ENCODE data around the gene CGNL1.

CGNL1 gene

DNA sequence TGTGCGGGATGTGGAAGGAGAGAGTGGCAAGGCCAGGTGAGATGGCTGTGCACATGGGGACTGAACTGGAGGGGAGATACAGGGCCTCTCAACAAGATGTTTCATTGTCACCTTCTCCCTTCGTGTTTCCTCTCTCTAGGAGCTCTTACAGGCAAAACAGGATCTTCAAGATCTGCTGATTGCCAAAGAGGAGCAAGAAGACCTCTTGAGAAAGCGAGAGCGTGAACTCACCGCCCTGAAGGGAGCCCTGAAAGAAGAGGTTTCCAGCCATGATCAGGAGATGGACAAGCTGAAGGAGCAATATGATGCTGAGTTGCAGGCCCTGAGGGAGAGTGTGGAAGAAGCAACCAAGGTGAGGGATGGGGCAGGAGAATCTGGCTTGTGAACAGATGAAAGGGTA is 85.2 kb downstream of the CGNL1 start:
- no peaks in the 10 kb centered on the region for H3K9me3 ChIP-seq
- H3K4me1 ChIP-seq = no peaks in the 10 kb centered on the region
- no peak for TF ChIP-seq CTCF (IDR thresholded peaks at IDR 0.05; ENCODE audit: low read depth, low read length)
- H3K4me3 ChIP-seq (ENCODE audit: low read depth, low read length) = no peak overlapping the region
- no peak for DNase-seq
- no peaks in the 10 kb centered on the region for H3K36me3 ChIP-seq
- H3K27me3 ChIP-seq = peaks cover 29% of the 10 kb centered on the region

- Histone ChIP-seq H3K9me3 (no peaks in the 10 kb centered on the region), H3K27me3 (peaks cover 34% of the 10 kb centered on the region), H3K4me3 (ENCODE audit: low read depth, low read length) (no peak overlapping the region), H3K36me3 (no peaks in the 10 kb centered on the region), H3K4me1 (no peaks in the 10 kb centered on the region)
- DNase-seq = no peak
- TF ChIP-seq CTCF (IDR thresholded peaks at IDR 0.05; ENCODE audit: low read depth, low read length) = 0 out of 2 replicates have a peak, but pooled peaks have one; percentile 21
Measured at GRCh38 chr15:57462381-57462780, 86.1 kb downstream of the CGNL1 start.

- Histone ChIP-seq H3K4me3 (ENCODE audit: low read depth, low read length) (no peak overlapping the region), H3K27me3 (peaks cover 34% of the 10 kb centered on the region), H3K36me3 (no peaks in the 10 kb centered on the region), H3K4me1 (no peaks in the 10 kb centered on the region), H3K9me3 (no peaks in the 10 kb centered on the region)
- no peak for DNase-seq
- TF ChIP-seq CTCF (IDR thresholded peaks at IDR 0.05; ENCODE audit: low read depth, low read length) = no peak
Measured at GRCh38 chr15:57463360-57463759, 87.1 kb downstream of the CGNL1 start.

- H3K36me3 ChIP-seq = no peaks in the 10 kb centered on the region
- no peak for TF ChIP-seq CTCF (IDR thresholded peaks at IDR 0.05; ENCODE audit: low read depth, low read length)
- no peaks in the 10 kb centered on the region for H3K4me1 ChIP-seq
- peaks cover 41% of the 10 kb centered on the region for H3K27me3 ChIP-seq
- no peak for DNase-seq
- H3K9me3 ChIP-seq = no peaks in the 10 kb centered on the region
- H3K4me3 ChIP-seq (ENCODE audit: low read depth, low read length) = no peak overlapping the region
Measured at GRCh38 chr15:57464480-57464879, 88.2 kb downstream of the CGNL1 start.

DNA sequence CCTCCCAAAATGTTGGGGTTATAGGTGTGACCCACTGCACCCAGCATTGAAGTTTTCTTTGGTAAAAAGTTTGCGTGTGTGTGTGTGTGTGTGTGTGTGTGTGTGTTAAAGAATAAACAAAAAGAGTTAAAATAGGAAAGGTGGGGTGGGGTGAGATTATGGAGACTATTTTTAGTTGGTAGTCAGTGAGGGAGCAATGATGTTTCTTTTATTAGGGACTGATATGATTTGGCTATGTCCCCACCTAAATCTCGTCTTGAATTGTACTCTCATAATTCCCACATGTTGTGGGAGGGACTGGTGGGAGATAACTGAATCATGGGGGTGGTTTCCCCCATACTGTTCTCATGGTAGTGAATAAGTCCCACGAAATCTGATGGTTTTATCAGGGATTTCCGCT is 92.2 kb downstream of the CGNL1 start:
- no peaks in the 10 kb centered on the region for H3K36me3 ChIP-seq
- DNase-seq = no peak
- no peaks in the 10 kb centered on the region for H3K4me1 ChIP-seq
- TF ChIP-seq CTCF (IDR thresholded peaks at IDR 0.05; ENCODE audit: low read depth, low read length) = no peak
- H3K9me3 ChIP-seq = no peaks in the 10 kb centered on the region
- H3K27me3 ChIP-seq = peaks cover 49% of the 10 kb centered on the region
- H3K4me3 ChIP-seq (ENCODE audit: low read depth, low read length) = no peak overlapping the region

GRCh38 chr15:57470543-57470942 is 94.2 kb downstream of the CGNL1 start:
- Histone ChIP-seq H3K36me3 (no peaks in the 10 kb centered on the region), H3K4me1 (no peaks in the 10 kb centered on the region), H3K27me3 (peaks cover 37% of the 10 kb centered on the region), H3K4me3 (ENCODE audit: low read depth, low read length) (no peak overlapping the region), H3K9me3 (no peaks in the 10 kb centered on the region)
- TF ChIP-seq CTCF (IDR thresholded peaks at IDR 0.05; ENCODE audit: low read depth, low read length) = no peak
- no peak for DNase-seq
